Neural progenitor cell (in vitro differentiated cells): Measurements from ENCODE around the gene DNAH10. TPM values are rescaled to one million over a fixed set of nuclear protein-coding genes. Genes with fewer than 3 reads are reported as not detected.

Experiments used
- DNase-seq: peaks from one replicate; pipeline ENCODE4 v3.0.0-alpha.2; 2016; ENCODE audit warnings: low spot score
- H2AFZ ChIP-seq: fragments of 200-600 bp; sonication (generic); replicated peaks from 2 replicates; pipeline ENCODE4 v1.6.1; 2016; ENCODE audit warnings: antibody characterized with exemption
- H3F3A ChIP-seq: fragments of 200-600 bp; sonication (generic); 2 replicates; pipeline ENCODE4 v1.6.1; 2016; ENCODE audit warnings: antibody characterized with exemption, low read depth
- H3K27ac ChIP-seq: fragments of 200-600 bp; sonication (generic); 2 replicates; pipeline ENCODE4 v1.5.1; 2016; ENCODE audit warnings: mild to moderate bottlenecking
- H3K27me3 ChIP-seq: fragments of 200-600 bp; sonication (generic); 2 replicates; pipeline ENCODE4 v1.6.1; 2016; ENCODE audit warnings: mild to moderate bottlenecking, moderate library complexity
- H3K36me3 ChIP-seq: fragments of 200-600 bp; sonication (generic); 2 replicates; pipeline ENCODE4 v1.5.1; 2016
- H3K4me1 ChIP-seq: fragments of 200-600 bp; sonication (generic); 2 replicates; pipeline ENCODE4 v1.6.1; 2016; ENCODE audit warnings: mixed run types
- H3K4me2 ChIP-seq: fragments of 200-600 bp; sonication (generic); 2 replicates; pipeline ENCODE4 v1.6.1; 2016
- H3K4me3 ChIP-seq: fragments of 200-600 bp; sonication (generic); 2 replicates; pipeline ENCODE4 v1.5.1; 2016
- H3K79me2 ChIP-seq: fragments of 200-600 bp; sonication (generic); 2 replicates; pipeline ENCODE4 v1.6.1; 2016; ENCODE audit warnings: low read depth
- H3K9ac ChIP-seq: fragments of 200-600 bp; sonication (generic); 2 replicates; pipeline ENCODE4 v1.6.1; 2016
- H3K9me3 ChIP-seq: fragments of 200-600 bp; sonication (generic); 2 replicates; pipeline ENCODE4 v1.5.1; 2016; ENCODE audit warnings: low read depth
- H4K20me1 ChIP-seq: fragments of 200-600 bp; sonication (generic); 2 replicates; pipeline ENCODE4 v1.6.1; 2016; ENCODE audit warnings: low read depth
- H3K27ac Mint-ChIP-seq: 3 replicates; pipeline ENCODE4 v1.8.0; 2021; ENCODE audit warnings: mixed read lengths
- H3K27me3 Mint-ChIP-seq: 2 replicates; pipeline ENCODE4 v1.8.0; 2022; ENCODE audit warnings: low read depth, mild to moderate bottlenecking, inconsistent platforms, moderate library complexity, mixed read lengths; ENCODE audit not compliant: insufficient read depth
- H3K36me3 Mint-ChIP-seq: 3 replicates; pipeline ENCODE4 v1.8.0; 2021; ENCODE audit warnings: mixed read lengths
- H3K4me1 Mint-ChIP-seq: 3 replicates; pipeline ENCODE4 v1.8.0; 2021; ENCODE audit warnings: mixed read lengths
- H3K4me3 Mint-ChIP-seq: 3 replicates; pipeline ENCODE4 v1.8.0; 2021; ENCODE audit warnings: mild to moderate bottlenecking, moderate library complexity, mixed read lengths
- H3K9me3 Mint-ChIP-seq: 3 replicates; pipeline ENCODE4 v1.8.0; 2020; ENCODE audit warnings: mixed read lengths
- EZH2 ChIP-seq: fragments of 200-600 bp; sonication (generic); IDR thresholded peaks from 2 replicates; pipeline ENCODE4 v1.6.1; 2017; ENCODE audit warnings: antibody characterized with exemption, mild to moderate bottlenecking, moderate library complexity
- EZH2phosphoT487 ChIP-seq: fragments of 200-600 bp; sonication (generic); IDR thresholded peaks from 2 replicates; pipeline ENCODE4 v1.6.1; 2017; ENCODE audit warnings: antibody characterized with exemption
- total RNA-seq: library from RNA; depleted of rRNA; stranded (reverse); fragments of >200 nt; gene quantifications from 2 replicates; pipeline ENCODE4 v1.2.3, GENCODE V29; 2015; ENCODE audit warnings: low replicate concordance
- TF ChIP-seq, protein P1 (sequence below): fragments of 200-600 bp; sonication (generic); IDR thresholded peaks from 2 replicates; pipeline ENCODE4 v1.5.1; 2017; ENCODE audit warnings: antibody characterized with exemption, mild to moderate bottlenecking

The DNAH10 gene
- total RNA-seq, 1 donor from 2014 or later, result 0.26 TPM

DNA sequence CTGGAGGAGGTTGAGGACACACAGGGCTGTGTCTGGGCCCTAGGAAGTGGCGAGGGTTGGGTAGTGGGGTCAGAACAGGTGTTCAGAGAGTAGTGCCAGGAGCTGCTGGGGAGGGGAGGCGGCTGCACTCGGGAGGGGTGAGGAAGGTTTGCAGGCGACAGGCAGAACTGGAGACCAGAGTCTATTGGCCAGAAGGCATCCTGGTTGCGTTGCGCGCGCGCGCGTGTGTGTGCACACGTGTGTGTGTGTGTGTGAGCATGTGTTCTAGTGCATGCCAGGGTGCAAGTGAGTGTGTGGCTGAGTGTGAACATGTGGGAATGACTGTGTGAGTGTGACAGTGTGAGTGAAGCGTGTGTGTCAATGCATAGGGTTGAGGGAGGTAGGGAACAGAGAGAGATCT lies 124.2 kb downstream of the DNAH10 start:
- no peak for DNase-seq
- Mint-ChIP-seq H3K4me3 (no peak overlapping the region), H3K36me3 (no peaks in the 10 kb centered on the region), H3K27me3 (peaks cover 8% of the 10 kb centered on the region), H3K9me3 (peaks cover 2% of the 10 kb centered on the region), H3K27ac (no peak overlapping the region), H3K4me1 (peaks cover 6% of the 10 kb centered on the region)
- Histone ChIP-seq H3K36me3 (no peaks in the 10 kb centered on the region), H4K20me1 (no peaks in the 10 kb centered on the region), H3K9me3 (no peaks in the 10 kb centered on the region), H3F3A (no peaks in the 10 kb centered on the region), H3K27ac (no peak overlapping the region), H3K79me2 (no peaks in the 10 kb centered on the region), H3K4me2 (no peak overlapping the region), H3K4me1 (no peaks in the 10 kb centered on the region), H3K9ac (no peak overlapping the region), H3K27me3 (peaks cover 81% of the 10 kb centered on the region), H2AFZ (no peak overlapping the region), H3K4me3 (no peak overlapping the region)
- TF ChIP-seq EZH2phosphoT487 (no peak), EZH2 (no peak)
- TF ChIP-seq, protein P1, sequence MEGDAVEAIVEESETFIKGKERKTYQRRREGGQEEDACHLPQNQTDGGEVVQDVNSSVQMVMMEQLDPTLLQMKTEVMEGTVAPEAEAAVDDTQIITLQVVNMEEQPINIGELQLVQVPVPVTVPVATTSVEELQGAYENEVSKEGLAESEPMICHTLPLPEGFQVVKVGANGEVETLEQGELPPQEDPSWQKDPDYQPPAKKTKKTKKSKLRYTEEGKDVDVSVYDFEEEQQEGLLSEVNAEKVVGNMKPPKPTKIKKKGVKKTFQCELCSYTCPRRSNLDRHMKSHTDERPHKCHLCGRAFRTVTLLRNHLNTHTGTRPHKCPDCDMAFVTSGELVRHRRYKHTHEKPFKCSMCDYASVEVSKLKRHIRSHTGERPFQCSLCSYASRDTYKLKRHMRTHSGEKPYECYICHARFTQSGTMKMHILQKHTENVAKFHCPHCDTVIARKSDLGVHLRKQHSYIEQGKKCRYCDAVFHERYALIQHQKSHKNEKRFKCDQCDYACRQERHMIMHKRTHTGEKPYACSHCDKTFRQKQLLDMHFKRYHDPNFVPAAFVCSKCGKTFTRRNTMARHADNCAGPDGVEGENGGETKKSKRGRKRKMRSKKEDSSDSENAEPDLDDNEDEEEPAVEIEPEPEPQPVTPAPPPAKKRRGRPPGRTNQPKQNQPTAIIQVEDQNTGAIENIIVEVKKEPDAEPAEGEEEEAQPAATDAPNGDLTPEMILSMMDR, result no peak

DNA sequence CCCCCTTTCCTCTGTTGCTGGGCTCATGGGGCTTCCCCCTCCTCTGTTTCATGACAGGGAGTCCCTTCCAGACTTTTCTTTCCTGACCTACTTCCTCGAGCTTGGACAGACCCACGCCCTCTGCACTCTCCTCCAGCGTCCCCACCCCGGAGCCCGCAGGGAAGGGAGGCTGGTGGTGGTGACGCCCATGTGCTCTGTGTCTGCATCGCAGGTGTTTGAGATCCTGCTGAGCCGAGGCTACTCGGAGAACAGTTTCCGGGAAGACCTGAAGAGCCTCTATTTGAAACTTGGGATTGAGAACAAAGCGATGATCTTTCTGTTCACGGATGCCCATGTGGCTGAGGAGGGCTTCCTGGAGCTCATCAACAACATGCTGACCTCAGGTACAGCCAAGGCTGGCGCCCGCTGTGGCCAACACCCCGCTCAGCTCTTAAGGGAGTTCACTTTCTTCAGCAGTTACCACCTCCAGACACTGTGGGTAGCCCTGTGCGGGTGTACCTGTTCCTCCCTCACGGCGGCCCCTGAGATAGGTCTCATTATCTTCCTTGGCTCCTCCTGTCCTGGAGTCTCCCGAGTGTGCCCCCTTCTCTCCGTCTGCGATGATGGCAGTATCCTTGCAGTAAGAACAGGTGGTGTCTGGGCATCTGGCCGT lies 125.0 kb downstream of the DNAH10 start:
- H2AFZ ChIP-seq, result peak overlapping the region; percentile 17
- no peaks in the 10 kb centered on the region for H3K36me3 ChIP-seq
- no peak overlapping the region for H3K4me2 ChIP-seq
- Mint-ChIP-seq H3K9me3 (peaks cover 2% of the 10 kb centered on the region), H3K27ac (peak overlapping the region; percentile 68), H3K4me1 (peaks cover 6% of the 10 kb centered on the region), H3K27me3 (peaks cover 9% of the 10 kb centered on the region), H3K36me3 (no peaks in the 10 kb centered on the region), H3K4me3 (no peak overlapping the region)
- no peaks in the 10 kb centered on the region for H4K20me1 ChIP-seq
- H3K79me2 ChIP-seq, result no peaks in the 10 kb centered on the region
- DNase-seq, result no peak
- no peaks in the 10 kb centered on the region for H3F3A ChIP-seq
- H3K4me1 ChIP-seq, result no peaks in the 10 kb centered on the region
- no peak overlapping the region for H3K4me3 ChIP-seq
- H3K27ac ChIP-seq, result no peak overlapping the region
- H3K9me3 ChIP-seq, result no peaks in the 10 kb centered on the region
- TF ChIP-seq, protein P1, result no peak
- no peak for TF ChIP-seq EZH2
- no peak for TF ChIP-seq EZH2phosphoT487
- peaks cover 73% of the 10 kb centered on the region for H3K27me3 ChIP-seq
- no peak overlapping the region for H3K9ac ChIP-seq

DNA sequence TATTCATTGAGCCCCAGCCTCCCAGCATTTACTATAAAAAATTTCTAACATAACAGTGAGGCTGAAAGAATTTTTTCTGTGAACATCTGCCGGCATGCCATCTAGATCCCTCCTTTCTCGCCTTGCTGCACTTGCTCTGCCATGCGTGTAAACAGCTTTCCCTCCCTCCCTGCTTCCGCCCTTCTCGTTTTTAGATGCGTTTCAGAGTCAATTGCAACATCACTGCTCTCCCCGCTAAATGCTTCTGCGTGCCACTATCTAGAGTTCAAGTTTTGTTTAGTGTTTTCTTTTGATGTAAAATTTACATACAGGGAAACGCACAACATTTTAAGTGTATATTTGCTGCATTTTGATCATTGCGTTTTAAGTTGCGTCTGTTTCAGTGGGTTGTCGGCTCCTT lies 126.9 kb downstream of the DNAH10 start:
- Histone ChIP-seq H3K36me3 (no peaks in the 10 kb centered on the region), H2AFZ (no peak overlapping the region), H3K27ac (no peak overlapping the region), H3K4me2 (no peak overlapping the region), H3K9ac (no peak overlapping the region), H3K4me3 (no peak overlapping the region), H3K9me3 (no peaks in the 10 kb centered on the region), H4K20me1 (no peaks in the 10 kb centered on the region), H3F3A (no peaks in the 10 kb centered on the region), H3K4me1 (no peaks in the 10 kb centered on the region), H3K79me2 (no peaks in the 10 kb centered on the region), H3K27me3 (peaks cover 54% of the 10 kb centered on the region)
- Mint-ChIP-seq H3K27me3 (peaks cover 9% of the 10 kb centered on the region), H3K4me3 (no peak overlapping the region), H3K9me3 (no peaks in the 10 kb centered on the region), H3K4me1 (peaks cover 6% of the 10 kb centered on the region), H3K27ac (no peak overlapping the region), H3K36me3 (no peaks in the 10 kb centered on the region)
- DNase-seq, result no peak
- TF ChIP-seq EZH2, result no peak
- TF ChIP-seq EZH2phosphoT487, result no peak
- TF ChIP-seq, protein P1, result no peak
